Ovary (tissue), 9 donors: Measurements from ENCODE around the gene MYBPHL. TPM values are rescaled to one million over a fixed set of nuclear protein-coding genes. Genes with fewer than 3 reads are reported as not detected.

Experiments used
- DNase-seq, 5 donors: peaks; one replicate each; pipeline ENCODE4 v3.0.0-alpha.2; 2019 to 2020
- H3K27ac ChIP-seq, 2 donors: fragments of 200-600 bp; one replicate each; pipeline versions ENCODE4 v1.5.1 to v1.8.0; 2019 to 2022
- H3K27me3 ChIP-seq: fragments of 200-600 bp; one replicate; pipeline ENCODE4 v1.8.0; 2022
- H3K36me3 ChIP-seq: fragments of 200-600 bp; sonication (generic); one replicate; pipeline ENCODE4 v1.5.1; 2019
- H3K4me1 ChIP-seq: one replicate; pipeline ENCODE4 v1.8.1; 2013; ENCODE audit warnings: mild to moderate bottlenecking, moderate library complexity; ENCODE audit not compliant: insufficient read depth
- H3K4me3 ChIP-seq: fragments of 200-600 bp; sonication (generic); one replicate; pipeline ENCODE4 v1.5.1; 2017
- H3K9me3 ChIP-seq, 2 donors: fragments of 200-600 bp in 1 of 2; sonication (generic) in 1 of 2; one replicate each; pipeline versions ENCODE4 v1.5.1 to v1.8.1; 2013 to 2019; ENCODE audit warnings: mild to moderate bottlenecking in 1 of 2, moderate library complexity in 1 of 2
- EP300 ChIP-seq: sonication (generic); formaldehyde crosslinking; IDR thresholded peaks from one replicate; pipeline ENCODE4 v1.6.1; 2017; ENCODE audit warnings: antibody characterized with exemption
- POLR2A ChIP-seq: fragments of 450-650 bp; IDR thresholded peaks from one replicate; pipeline ENCODE4 v1.6.1; 2017; ENCODE audit warnings: antibody characterized with exemption, mild to moderate bottlenecking, moderate library complexity
- WGBS, 3 donors: extraction: QIAGEN DNeasy Blood & Tissue Kit in 1 of 3; methylation state at CpG; one replicate each; pipeline versions ENCODE4 v1.1.5 to v1.1.7; 2013 to 2017; 5-methylcytosine and 5-hydroxymethylcytosine counted together
- intact Hi-C, 4 donors: fragments of 100-400 bp; cut with DNase I; formaldehyde crosslinking; loops; one replicate each; pipeline versions ENCODE4 v1.11.0 to v1.15.1; 2022 to 2023
- polyA plus RNA-seq, 2 donors: library from polyadenylated mRNA; stranded (reverse); fragments of 200-250 nt in 1 of 2; fragments of 350-450 nt in 1 of 2; fragmentation: Illumina TruSeq in 1 of 2; extraction: RNeasy Lipid Tissue Mini Kit (QIAGEN cat#74804) in 1 of 2; gene quantifications; one replicate each; pipeline ENCODE4 v1.2.3, GENCODE V29; 2013 to 2014
- total RNA-seq, 7 donors: library from RNA; depleted of rRNA in 2 of 7; stranded (reverse); fragments of >200 nt in 2 of 7; fragmentation: NEBNext Ultra II Directional in 3 of 7; extraction: Animal tissue kit (Norgen Biotek cat#: 25700) in 3 of 7; gene quantifications; one replicate each; pipeline versions ENCODE4 v1.1.0 to v1.2.4, GENCODE V29; 2016 to 2023
- TF ChIP-seq, protein P1 (sequence below), 3 donors: fragments of 450-650 bp in 2 of 3; fragments of 200-600 bp in 1 of 3; IDR thresholded peaks; one replicate each; pipeline versions ENCODE4 v1.5.1 to v1.8.0; 2016 to 2022; ENCODE audit warnings: antibody characterized with exemption in 3 of 3, mild to moderate bottlenecking in 1 of 3
- donor health status: DM: no; HTN: no; CAD: no; lungs with moderate emphysema.
- donor health status: DM: no; HTN: no; CAD: no.
- donor health status: Bipolar disorder and iron deficiency.
- donor health status: DM: yes; HTN: yes; CAD: no.
- donor health status: DM: no; HTN: no; CAD: no.
- donor health status: DM: yes; HTN: yes; CAD: no.

MYBPHL gene
- total and polyA plus RNA-seq, 9 donors: 0.38 TPM; not detected in 8

DNA sequence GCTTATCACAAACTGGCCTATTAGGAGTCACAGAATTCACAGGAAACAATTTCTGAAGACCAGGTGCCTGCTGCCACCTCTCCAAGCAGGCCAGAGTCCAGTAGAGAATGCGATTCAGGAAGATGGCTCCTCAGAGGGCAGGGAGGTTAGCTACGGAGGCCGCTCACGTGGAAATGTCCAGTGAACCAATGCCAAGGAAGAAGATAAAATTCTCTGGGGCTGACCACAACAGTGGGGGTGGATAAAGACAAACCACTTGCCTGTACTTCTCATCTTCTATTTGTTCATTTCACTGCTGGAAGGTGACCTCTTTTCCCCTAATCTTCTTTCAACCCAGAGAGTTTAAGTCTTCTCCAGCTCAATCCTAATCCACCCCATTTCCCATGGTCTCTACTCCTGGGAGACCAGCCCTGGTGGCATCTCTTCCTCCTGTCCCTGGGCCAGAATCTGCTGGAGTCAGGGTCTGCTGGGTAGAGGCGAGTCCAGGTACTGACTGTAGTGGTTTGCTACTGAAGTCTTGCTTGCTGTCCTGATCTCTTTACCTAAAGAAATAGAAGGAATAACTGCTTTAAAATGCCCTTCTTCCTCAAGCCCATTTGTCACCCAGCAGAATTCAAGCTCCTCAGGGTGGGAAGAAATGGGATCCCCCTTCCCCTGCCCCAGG lies 27.1 kb downstream of the MYBPHL start:
- 49 to 67% (median 61%) methylated on average over 5 of the region's 5 CpGs for WGBS, 3 donors
- no peak overlapping the region for H3K4me3 ChIP-seq
- H3K9me3 ChIP-seq: no peaks in the 10 kb centered on the region
- H3K27ac ChIP-seq: no peak overlapping the region
- TF ChIP-seq EP300 (no peak), POLR2A (no peak)
- TF ChIP-seq, protein P1, sequence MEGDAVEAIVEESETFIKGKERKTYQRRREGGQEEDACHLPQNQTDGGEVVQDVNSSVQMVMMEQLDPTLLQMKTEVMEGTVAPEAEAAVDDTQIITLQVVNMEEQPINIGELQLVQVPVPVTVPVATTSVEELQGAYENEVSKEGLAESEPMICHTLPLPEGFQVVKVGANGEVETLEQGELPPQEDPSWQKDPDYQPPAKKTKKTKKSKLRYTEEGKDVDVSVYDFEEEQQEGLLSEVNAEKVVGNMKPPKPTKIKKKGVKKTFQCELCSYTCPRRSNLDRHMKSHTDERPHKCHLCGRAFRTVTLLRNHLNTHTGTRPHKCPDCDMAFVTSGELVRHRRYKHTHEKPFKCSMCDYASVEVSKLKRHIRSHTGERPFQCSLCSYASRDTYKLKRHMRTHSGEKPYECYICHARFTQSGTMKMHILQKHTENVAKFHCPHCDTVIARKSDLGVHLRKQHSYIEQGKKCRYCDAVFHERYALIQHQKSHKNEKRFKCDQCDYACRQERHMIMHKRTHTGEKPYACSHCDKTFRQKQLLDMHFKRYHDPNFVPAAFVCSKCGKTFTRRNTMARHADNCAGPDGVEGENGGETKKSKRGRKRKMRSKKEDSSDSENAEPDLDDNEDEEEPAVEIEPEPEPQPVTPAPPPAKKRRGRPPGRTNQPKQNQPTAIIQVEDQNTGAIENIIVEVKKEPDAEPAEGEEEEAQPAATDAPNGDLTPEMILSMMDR (IDR thresholded peaks at IDR 0.05): no peak
- no peak for DNase-seq
- intact Hi-C loops: loop anchor here in 3 of 4 donors (2.0 to 10.0 kb wide), 4 partner anchors 65 to 405 kb away; partner anchors contain the start of genes GPSM2 (in 1 of the 3), SARS1 (in 1 of the 3) and SORT1 (in 1 of the 3)
- H3K36me3 ChIP-seq: no peaks in the 10 kb centered on the region
- no peaks in the 10 kb centered on the region for H3K27me3 ChIP-seq
- peaks cover 2% of the 10 kb centered on the region for H3K4me1 ChIP-seq

DNA sequence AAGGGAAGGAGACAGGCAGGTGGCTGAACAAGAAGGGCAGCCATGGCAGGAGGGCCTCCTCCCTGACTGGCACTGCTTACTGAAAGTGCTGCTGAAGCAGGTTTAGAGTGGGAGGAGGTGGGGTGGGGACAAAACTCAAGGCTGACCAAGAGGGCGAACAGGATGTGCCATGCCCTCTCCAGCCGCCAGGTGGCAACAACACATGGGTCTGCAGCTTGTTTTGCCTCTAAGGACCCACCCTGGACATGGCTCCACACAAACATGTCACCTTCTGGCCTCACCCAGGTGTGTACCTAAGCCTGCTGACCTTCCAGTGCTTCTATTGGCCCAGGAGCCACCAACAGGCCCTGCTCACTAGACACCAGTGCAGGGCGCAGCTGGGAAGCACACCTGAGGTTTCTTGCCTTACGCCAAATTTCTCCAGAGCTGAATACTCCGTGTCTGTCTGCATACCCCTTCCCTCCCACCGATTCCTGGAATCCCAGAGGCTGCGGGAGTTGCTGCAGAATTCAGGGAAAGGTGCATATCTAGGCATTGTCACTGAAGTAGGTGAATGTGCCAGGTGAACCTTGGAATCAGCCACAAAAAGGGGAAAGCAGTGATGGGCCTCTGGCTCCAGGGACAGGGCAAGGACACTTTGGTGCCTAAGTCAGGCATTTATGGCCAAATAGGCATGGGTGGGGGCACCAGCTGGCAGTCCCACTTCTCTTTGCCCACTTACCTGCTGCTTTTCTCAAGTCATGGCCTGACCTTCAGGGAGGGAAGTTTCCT lies 29.2 kb downstream of the MYBPHL start:
- Histone ChIP-seq H3K27ac (no peak overlapping the region), H3K4me1 (peaks cover 2% of the 10 kb centered on the region)
- 67 to 71% (median 68%) methylated on average over 7 of the region's 7 CpGs for WGBS, 3 donors

DNA sequence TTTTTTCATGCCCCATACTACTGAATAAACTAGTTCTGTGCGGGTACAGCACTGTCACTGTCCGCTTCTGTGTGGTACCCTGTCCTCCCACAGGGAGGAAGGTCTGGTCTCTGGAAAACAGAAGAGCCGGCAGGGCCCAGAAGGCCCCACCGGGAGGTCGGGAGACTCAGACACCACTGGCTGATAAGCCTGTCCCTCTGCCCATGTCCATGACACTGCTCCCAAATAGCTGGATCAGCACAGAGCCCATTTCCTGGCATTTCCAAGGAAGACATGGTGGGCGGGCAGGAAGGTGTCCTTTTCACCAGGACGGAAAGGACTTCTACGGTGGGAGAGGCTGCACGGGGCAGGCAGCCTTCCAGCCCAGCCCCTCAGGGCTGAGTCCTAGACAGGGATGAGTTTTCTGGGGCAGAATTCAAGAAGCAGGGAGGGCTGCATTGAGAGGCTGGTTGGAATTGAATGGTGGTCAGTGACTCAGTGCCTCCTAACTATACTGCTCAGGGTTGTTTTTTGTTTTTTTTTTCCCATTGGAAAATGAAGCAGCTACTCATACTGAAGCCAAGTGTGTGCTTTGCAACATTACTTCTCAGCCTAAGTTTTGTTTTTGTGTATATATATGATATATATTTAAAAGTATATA lies 31.0 kb downstream of the MYBPHL start:
- DNase-seq: no peak
- H3K4me1 ChIP-seq: no peaks in the 10 kb centered on the region
- intact Hi-C loops: no loop called here
- H3K27ac ChIP-seq: no peak overlapping the region
- H3K27me3 ChIP-seq: no peaks in the 10 kb centered on the region
- 58 to 76% (median 65%) methylated on average over 9 of the region's 9 CpGs for WGBS, 3 donors
- no peaks in the 10 kb centered on the region for H3K36me3 ChIP-seq
- TF ChIP-seq EP300: no peak
- H3K4me3 ChIP-seq: no peak overlapping the region
- H3K9me3 ChIP-seq: no peaks in the 10 kb centered on the region

More for the DNA sequence above, 29.2 kb downstream of the MYBPHL start:
- DNase-seq: peak; percentile 33 to 78 (median 67)
- TF ChIP-seq POLR2A: no peak
- TF ChIP-seq EP300: no peak
- TF ChIP-seq, protein P1 (IDR thresholded peaks at IDR 0.05): peak; percentile 31 to 73 (median 65)
- Histone ChIP-seq H3K27me3 (no peaks in the 10 kb centered on the region), H3K9me3 (no peaks in the 10 kb centered on the region), H3K4me3 (no peak overlapping the region), H3K36me3 (no peaks in the 10 kb centered on the region)
- intact Hi-C loops: loop anchor here in 1 of 4 donors (2.0 kb wide), 1 partner anchor 121 kb away; no protein-coding TSS in a partner anchor

- peak in 2 of 5 donors; percentile 68 for DNase-seq
- Histone ChIP-seq H3K4me1 (no peaks in the 10 kb centered on the region), H3K36me3 (no peaks in the 10 kb centered on the region), H3K27me3 (no peaks in the 10 kb centered on the region), H3K27ac (no peak overlapping the region), H3K4me3 (no peak overlapping the region), H3K9me3 (no peaks in the 10 kb centered on the region)
- 28 to 66% (median 39%) methylated on average over 23 to 24 of the region's 24 CpGs for WGBS, 3 donors
- intact Hi-C loops: loop anchor here in 1 of 4 donors (5.0 kb wide), 1 partner anchor 122 kb away; the partner anchor contains the start of gene SORT1
- TF ChIP-seq, protein P1 (IDR thresholded peaks at IDR 0.05): no peak
- TF ChIP-seq POLR2A (no peak), EP300 (no peak)
These were observed 32.0 kb downstream of the MYBPHL start for GRCh38 chr1:109274533-109275476.
